22Rv1 (cell line): Measurements from ENCODE around the gene MEF2D.

Experiments
- ZFX ChIP-seq: fragments of 450-650 bp; IDR thresholded peaks from 2 replicates; pipeline ENCODE4 v1.6.1; 2017; ENCODE audit warnings: antibody characterized with exemption, borderline replicate concordance
- TF ChIP-seq, protein P1 (sequence below): fragments of 450-650 bp; IDR thresholded peaks from 2 replicates; pipeline ENCODE4 v1.5.1; 2017; ENCODE audit warnings: mild to moderate bottlenecking

DNA sequence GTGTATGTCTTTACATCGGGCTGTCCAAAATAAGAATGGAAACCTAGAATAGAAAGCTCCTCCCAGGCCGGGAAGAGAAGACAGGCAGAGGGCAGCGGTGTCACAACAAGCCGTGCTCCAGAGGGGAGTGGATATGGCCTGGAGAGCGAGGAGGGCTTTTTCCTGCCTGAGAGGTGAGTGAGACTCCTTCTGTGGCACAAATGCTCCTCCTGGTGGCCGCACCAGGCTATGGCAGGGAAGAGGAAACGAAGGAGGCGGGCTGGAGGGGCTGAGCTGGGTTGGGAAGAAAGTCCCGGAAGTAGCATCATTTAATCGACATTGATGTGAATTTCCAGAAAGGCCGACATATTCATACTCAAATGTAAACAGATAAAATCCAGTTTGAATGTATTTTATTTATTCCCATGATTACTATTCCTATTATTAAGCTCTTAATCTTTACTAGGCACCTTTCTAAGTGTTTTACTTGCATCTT, 54.7 kb downstream of the MEF2D start:
- TF ChIP-seq, protein P1, sequence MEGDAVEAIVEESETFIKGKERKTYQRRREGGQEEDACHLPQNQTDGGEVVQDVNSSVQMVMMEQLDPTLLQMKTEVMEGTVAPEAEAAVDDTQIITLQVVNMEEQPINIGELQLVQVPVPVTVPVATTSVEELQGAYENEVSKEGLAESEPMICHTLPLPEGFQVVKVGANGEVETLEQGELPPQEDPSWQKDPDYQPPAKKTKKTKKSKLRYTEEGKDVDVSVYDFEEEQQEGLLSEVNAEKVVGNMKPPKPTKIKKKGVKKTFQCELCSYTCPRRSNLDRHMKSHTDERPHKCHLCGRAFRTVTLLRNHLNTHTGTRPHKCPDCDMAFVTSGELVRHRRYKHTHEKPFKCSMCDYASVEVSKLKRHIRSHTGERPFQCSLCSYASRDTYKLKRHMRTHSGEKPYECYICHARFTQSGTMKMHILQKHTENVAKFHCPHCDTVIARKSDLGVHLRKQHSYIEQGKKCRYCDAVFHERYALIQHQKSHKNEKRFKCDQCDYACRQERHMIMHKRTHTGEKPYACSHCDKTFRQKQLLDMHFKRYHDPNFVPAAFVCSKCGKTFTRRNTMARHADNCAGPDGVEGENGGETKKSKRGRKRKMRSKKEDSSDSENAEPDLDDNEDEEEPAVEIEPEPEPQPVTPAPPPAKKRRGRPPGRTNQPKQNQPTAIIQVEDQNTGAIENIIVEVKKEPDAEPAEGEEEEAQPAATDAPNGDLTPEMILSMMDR = peak; percentile 99
- TF ChIP-seq ZFX = no peak
